GM12878 (cell line): Measurements from ENCODE around the gene SLC5A6. TPM values are rescaled to one million over a fixed set of nuclear protein-coding genes. Genes with fewer than 3 reads are reported as not detected.

Source experiments
- ATAC-seq: fragments of 200-7000 bp; cut with Tn5 transposase; 3 replicates; pipeline ENCODE4 v1.9.1; 2020; ENCODE audit warnings: mild to moderate bottlenecking, moderate library complexity
- BruUV-seq: library from RNA; stranded (reverse); fragments of 400-500 nt; replicated peaks from 2 replicates; lab custom pipeline; 2021; lab: Mats Ljungman, UMichigan
- CTCF ChIA-PET: fragments of 300-600 bp; sonication (Branson Sonifier 250); formaldehyde crosslinking; extraction: SDS; loops from one replicate; lab custom pipeline; 2021; ENCODE audit warnings: inconsistent platforms; lab: Yijun Ruan, JAX
- POLR2A ChIA-PET: fragments of 350-600 bp; formaldehyde crosslinking; extraction: SDS; loops from one replicate; lab custom pipeline; 2021; ENCODE audit warnings: inconsistent platforms; lab: Charles Lee
- RAD21 ChIA-PET: fragments of 300-600 bp; sonication (Branson Sonifier 250); formaldehyde crosslinking; loops from one replicate; lab custom pipeline; 2023; ENCODE audit warnings: antibody characterized with exemption; ENCODE audit not compliant: unreplicated experiment; lab: Charles Lee
- SMC1A ChIA-PET: fragments of 300-600 bp; sonication (Branson Sonifier 250); formaldehyde crosslinking; loops from one replicate; lab custom pipeline; 2023; ENCODE audit not compliant: unreplicated experiment, uncharacterized antibody; lab: Charles Lee
- DNase-seq: peaks from one replicate; pipeline ENCODE4 v3.0.0-alpha.2; 2011; ENCODE audit warnings: low read depth, low spot score
- FAIRE-seq: peaks from 3 replicates; lab custom pipeline; 2011; peaks lifted over from hg19 to GRCh38; lab: Jason Lieb, UNC
- H2AFZ ChIP-seq: 2 replicates; pipeline ENCODE4 v1.6.0; 2011; ENCODE audit warnings: low read depth, low read length, control low read depth; ENCODE audit not compliant: control insufficient read depth
- H3K27ac ChIP-seq: 2 replicates; pipeline ENCODE4 v1.5.1; 2011; ENCODE audit warnings: control low read depth; ENCODE audit not compliant: control insufficient read depth, insufficient read depth
- H3K27me3 ChIP-seq, 2 experiments: replicated peaks in 1 of 2; 2 replicates each; pipeline versions ENCODE4 v1.6.0 to v1.6.1; 2011; ENCODE audit warnings: low read length in 1 of 2; ENCODE audit not compliant: control insufficient read depth in 2 of 2, insufficient read depth in 2 of 2
- H3K36me3 ChIP-seq, 2 experiments: 2 replicates each; pipeline ENCODE4 v1.5.1; 2011; ENCODE audit warnings: low read length in 1 of 2; ENCODE audit not compliant: control insufficient read depth in 2 of 2, insufficient read depth in 2 of 2
- H3K4me1 ChIP-seq: 2 replicates; pipeline ENCODE4 v1.6.1; 2011; ENCODE audit warnings: mild to moderate bottlenecking, low read length, moderate library complexity, mixed read lengths; ENCODE audit not compliant: control insufficient read depth, insufficient read depth
- H3K4me2 ChIP-seq: 2 replicates; pipeline ENCODE4 v1.6.0; 2011; ENCODE audit warnings: control low read depth; ENCODE audit not compliant: control insufficient read depth, insufficient read depth
- H3K4me3 ChIP-seq: fragments of 200-600 bp; sonication (generic); 2 replicates; pipeline ENCODE4 v1.5.1; 2016
- H3K79me2 ChIP-seq: 2 replicates; pipeline ENCODE4 v1.6.0; 2011; ENCODE audit warnings: low read length; ENCODE audit not compliant: control insufficient read depth, insufficient read depth
- H3K9ac ChIP-seq: 2 replicates; pipeline ENCODE4 v1.8.0; 2011; ENCODE audit warnings: low read length, control low read depth, mixed read lengths; ENCODE audit not compliant: control insufficient read depth, insufficient read depth
- H3K9me3 ChIP-seq: replicated peaks from 3 replicates; pipeline ENCODE4 v1.5.1; 2011; ENCODE audit warnings: mild to moderate bottlenecking, low read length; ENCODE audit not compliant: control insufficient read depth, insufficient read depth
- H4K20me1 ChIP-seq: 2 replicates; pipeline ENCODE4 v1.6.0; 2011; ENCODE audit not compliant: control insufficient read depth, insufficient read depth
- ATF2 ChIP-seq: IDR thresholded peaks from 2 replicates; pipeline ENCODE4 v1.6.1; 2012; ENCODE audit warnings: low read length, inconsistent platforms
- CEBPB ChIP-seq, 2 experiments: fragments of 150-350 bp in 1 of 2; IDR thresholded peaks; 2 replicates each; pipeline ENCODE4 v1.6.1; 2012 to 2014; ENCODE audit warnings: low read depth in 2 of 2, low read length in 2 of 2, borderline replicate concordance in 1 of 2, inconsistent platforms in 1 of 2
- E2F8 ChIP-seq: fragments of 450-650 bp; IDR thresholded peaks from 2 replicates; pipeline ENCODE4 v1.6.1; 2018; ENCODE audit warnings: mild to moderate bottlenecking, low read depth, moderate library complexity; ENCODE audit not compliant: partially characterized antibody
- EZH2 ChIP-seq: IDR thresholded peaks from 2 replicates; pipeline ENCODE4 v1.6.1; 2012; ENCODE audit warnings: low read depth, mild to moderate bottlenecking, control low read depth, inconsistent platforms, low read length, borderline replicate concordance; ENCODE audit not compliant: control insufficient read depth
- GABPA ChIP-seq: IDR thresholded peaks from 2 replicates; pipeline ENCODE4 v1.6.1; 2014; ENCODE audit warnings: antibody characterized with exemption, low read depth, mild to moderate bottlenecking, inconsistent platforms
- JUND ChIP-seq: IDR thresholded peaks from 2 replicates; pipeline ENCODE4 v1.6.1; 2012; ENCODE audit warnings: low read depth, mild to moderate bottlenecking, low read length, improper control_type of control experiment, moderate library complexity
- MAX ChIP-seq: IDR thresholded peaks from 2 replicates; pipeline ENCODE4 v1.6.1; 2012; ENCODE audit warnings: low read depth, low read length, improper control_type of control experiment
- MTA2 ChIP-seq: fragments of 450-650 bp; IDR thresholded peaks from 2 replicates; pipeline ENCODE4 v1.6.1; 2016; ENCODE audit warnings: low read depth, mild to moderate bottlenecking, moderate library complexity
- NKRF ChIP-seq: fragments of 450-650 bp; conservative IDR thresholded peaks from 2 replicates; pipeline ENCODE4 v1.6.1; 2017; ENCODE audit warnings: mild to moderate bottlenecking, moderate library complexity
- PAX5 ChIP-seq: IDR thresholded peaks from 2 replicates; pipeline ENCODE4 v1.6.1; 2011; ENCODE audit warnings: low read depth, low read length, borderline replicate concordance
- SMAD5 ChIP-seq: IDR thresholded peaks from 2 replicates; pipeline ENCODE4 v1.6.1; 2016; ENCODE audit warnings: antibody characterized with exemption, low read depth
- SRF ChIP-seq, 2 experiments: IDR thresholded peaks; 2 replicates each; pipeline ENCODE4 v1.6.1; 2011; ENCODE audit warnings: low read depth in 2 of 2, low read length in 2 of 2, mild to moderate bottlenecking in 1 of 2, moderate library complexity in 1 of 2
- TARDBP ChIP-seq: IDR thresholded peaks from 2 replicates; pipeline ENCODE4 v1.6.1; 2016; ENCODE audit warnings: borderline replicate concordance
- WRNIP1 ChIP-seq: IDR thresholded peaks from 2 replicates; pipeline ENCODE4 v1.6.1; 2011; ENCODE audit warnings: low read depth, low read length, improper control_type of control experiment, borderline replicate concordance
- WGBS: methylation state at CpG from one replicate; pipeline ENCODE4 v1.1.6; 2016; ENCODE audit warnings: low lambda C conversion rate; ENCODE audit not compliant: insufficient replicate concordance, insufficient coverage; ENCODE audit errors: missing lambda C conversion rate; 5-methylcytosine and 5-hydroxymethylcytosine counted together
- in situ Hi-C: fragments of 300-500 bp; cut with MboI; formaldehyde crosslinking; loops from 9 replicates; pipeline ENCODE4 v1.14.3; 2018; ENCODE audit warnings: mixed read lengths
- intact Hi-C: fragments of 100-400 bp; cut with micrococcal nuclease; formaldehyde crosslinking; loops from one replicate; pipeline ENCODE4 v1.14.2; 2022; ENCODE audit not compliant: unreplicated experiment
- polyA plus RNA-seq, 11 experiments: library from polyadenylated mRNA; depleted of rRNA in 4 of 11; unstranded in 6 of 11; stranded (reverse) in 5 of 11; fragments of >200 nt; fragmentation: Nextera tagmentation in 4 of 11; fragmentation: Illumina TruSeq in 1 of 11; extraction: Ambion mirVana in 4 of 11; extraction: Trizol in 1 of 11; gene quantifications; 1 replicate in 1 of 11; 2 replicates in 10 of 11; pipeline versions ENCODE4 v1.2.1 to v1.2.3, GENCODE V29; 2011 to 2016; ENCODE audit warnings: inconsistent platforms in 2 of 11, missing spikeins in 2 of 11, low read depth in 1 of 11
- total RNA-seq, 4 experiments: library from RNA; depleted of rRNA in 3 of 4; stranded (reverse); fragments of >200 nt in 3 of 4; fragmentation: Illumina TruSeq in 1 of 4; extraction: Trizol in 1 of 4; gene quantifications; 2 replicates each; pipeline versions ENCODE4 v1.2.1 to v1.2.3, GENCODE V29; 2013 to 2021
- TF ChIP-seq, protein P1 (sequence below): fragments of 150-350 bp; IDR thresholded peaks from 2 replicates; pipeline ENCODE4 v1.6.1; 2014; ENCODE audit warnings: mild to moderate bottlenecking, low read depth, low read length

SLC5A6 gene
- total and polyA plus RNA-seq, 10 of the 15 experiments (the other 5 are each of a cell fraction or from before 2014, with no cell fraction given), result 13.1 to 101 (median 55.3) TPM

- SMC1A ChIA-PET, result interaction anchor here (0.9 kb wide), 1 partner anchor 80 kb away, joined by 3 read pairs; no protein-coding TSS in a partner anchor
- POLR2A ChIA-PET, result no interaction called here
- BruUV-seq, result no TSS peak
- H3K27me3 ChIP-seq, result peaks cover 2 to 9% of the 10 kb centered on the region in 2 experiments; a peak in 3 of 4 replicates
- H2AFZ ChIP-seq, result no peak overlapping the region
- CTCF ChIA-PET, result interaction anchor here (0.6 to 1.6 kb wide), 3 partner anchors 12 to 63 kb away, joined by 3 to 4 read pairs (median 3); no protein-coding TSS in a partner anchor
- H4K20me1 ChIP-seq, result no peaks in the 10 kb centered on the region
- no peak for TF ChIP-seq ATF2
- no peak for TF ChIP-seq NKRF
- TF ChIP-seq WRNIP1, result no peak
- TF ChIP-seq, protein P1, sequence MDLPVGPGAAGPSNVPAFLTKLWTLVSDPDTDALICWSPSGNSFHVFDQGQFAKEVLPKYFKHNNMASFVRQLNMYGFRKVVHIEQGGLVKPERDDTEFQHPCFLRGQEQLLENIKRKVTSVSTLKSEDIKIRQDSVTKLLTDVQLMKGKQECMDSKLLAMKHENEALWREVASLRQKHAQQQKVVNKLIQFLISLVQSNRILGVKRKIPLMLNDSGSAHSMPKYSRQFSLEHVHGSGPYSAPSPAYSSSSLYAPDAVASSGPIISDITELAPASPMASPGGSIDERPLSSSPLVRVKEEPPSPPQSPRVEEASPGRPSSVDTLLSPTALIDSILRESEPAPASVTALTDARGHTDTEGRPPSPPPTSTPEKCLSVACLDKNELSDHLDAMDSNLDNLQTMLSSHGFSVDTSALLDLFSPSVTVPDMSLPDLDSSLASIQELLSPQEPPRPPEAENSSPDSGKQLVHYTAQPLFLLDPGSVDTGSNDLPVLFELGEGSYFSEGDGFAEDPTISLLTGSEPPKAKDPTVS, result no peak
- no peak for TF ChIP-seq GABPA
- TF ChIP-seq JUND, result no peak
- TF ChIP-seq TARDBP, result no peak
- no peak for TF ChIP-seq PAX5
- TF ChIP-seq E2F8, result no peak
- no peak for TF ChIP-seq SMAD5
- no peak for TF ChIP-seq EZH2
- TF ChIP-seq SRF (IDR thresholded peaks at IDR 0.05; ENCODE audit: low read depth in 2 of 2, low read length in 2 of 2), result no peak
- TF ChIP-seq CEBPB (IDR thresholded peaks at IDR 0.05; ENCODE audit: borderline replicate concordance in 1 of 2, low read depth in 2 of 2, low read length in 2 of 2), result no peak
- no peak for TF ChIP-seq MTA2
- TF ChIP-seq MAX, result no peak
- TF ChIP-seq, all 136 proteins: peak for 0
- no peak for DNase-seq
- no peaks in the 10 kb centered on the region for H3K36me3 ChIP-seq
- no peak overlapping the region for H3K4me2 ChIP-seq
- RAD21 ChIA-PET, result no interaction called here
- no peak overlapping the region for H3K9ac ChIP-seq
- intact Hi-C loops, result no loop called here
- H3K9me3 ChIP-seq, result no peaks in the 10 kb centered on the region
- no peak overlapping the region for H3K4me3 ChIP-seq
- no peaks in the 10 kb centered on the region for H3K79me2 ChIP-seq
- H3K27ac ChIP-seq, result no peak overlapping the region
- no peak for FAIRE-seq
- in situ Hi-C loops, result no loop called here
- no peak; the same call in 2 of the 3 replicates for ATAC-seq
- H3K4me1 ChIP-seq, result no peaks in the 10 kb centered on the region
- WGBS, result 26% methylated on average over 13 of the region's 13 CpGs
Observed at GRCh38 chr2:27255187-27255586, 43.1 kb upstream of the SLC5A6 start.
